ENCODE measurements around the gene HSPB9.

The HSPB9 gene

DNA sequence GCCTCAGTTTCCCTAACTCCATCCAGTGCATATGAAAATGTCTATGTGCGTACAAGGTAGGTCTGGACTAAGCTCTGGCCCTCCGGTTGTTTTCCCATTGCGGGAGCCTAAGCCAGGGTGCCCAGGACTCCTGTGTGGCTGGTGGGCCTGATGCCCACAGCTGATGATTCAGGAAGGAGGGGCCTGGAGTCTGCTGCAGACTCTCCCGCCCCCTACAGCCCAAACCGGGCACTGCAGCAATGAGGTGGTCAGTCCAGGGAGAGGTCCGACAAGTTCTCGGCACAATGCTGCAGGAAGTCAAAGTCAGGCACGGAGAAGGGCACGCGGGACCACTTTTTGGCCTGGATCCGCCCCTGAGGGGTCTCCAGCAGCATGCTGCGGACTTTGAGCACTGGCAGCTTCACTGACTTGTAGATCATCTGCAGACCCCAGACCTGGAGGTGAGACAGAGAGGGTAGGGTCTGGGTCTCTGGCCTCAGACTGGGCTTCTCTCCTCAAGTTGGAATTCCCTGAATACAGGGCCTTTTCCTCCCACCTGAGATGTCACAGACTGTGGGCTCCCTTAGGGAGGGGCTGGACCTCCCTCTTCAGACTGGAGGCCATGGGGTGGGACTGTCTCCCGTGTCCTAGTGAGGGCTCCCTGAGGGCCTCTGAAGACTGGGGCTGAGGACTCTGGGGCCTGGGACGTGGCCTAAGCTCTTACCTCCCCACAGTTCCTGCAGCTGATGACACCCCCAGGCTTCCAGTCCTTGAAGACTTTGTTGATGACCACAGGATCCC is 20.9 kb upstream of the HSPB9 start:
- DNase-seq = peak; percentile 80

DNA sequence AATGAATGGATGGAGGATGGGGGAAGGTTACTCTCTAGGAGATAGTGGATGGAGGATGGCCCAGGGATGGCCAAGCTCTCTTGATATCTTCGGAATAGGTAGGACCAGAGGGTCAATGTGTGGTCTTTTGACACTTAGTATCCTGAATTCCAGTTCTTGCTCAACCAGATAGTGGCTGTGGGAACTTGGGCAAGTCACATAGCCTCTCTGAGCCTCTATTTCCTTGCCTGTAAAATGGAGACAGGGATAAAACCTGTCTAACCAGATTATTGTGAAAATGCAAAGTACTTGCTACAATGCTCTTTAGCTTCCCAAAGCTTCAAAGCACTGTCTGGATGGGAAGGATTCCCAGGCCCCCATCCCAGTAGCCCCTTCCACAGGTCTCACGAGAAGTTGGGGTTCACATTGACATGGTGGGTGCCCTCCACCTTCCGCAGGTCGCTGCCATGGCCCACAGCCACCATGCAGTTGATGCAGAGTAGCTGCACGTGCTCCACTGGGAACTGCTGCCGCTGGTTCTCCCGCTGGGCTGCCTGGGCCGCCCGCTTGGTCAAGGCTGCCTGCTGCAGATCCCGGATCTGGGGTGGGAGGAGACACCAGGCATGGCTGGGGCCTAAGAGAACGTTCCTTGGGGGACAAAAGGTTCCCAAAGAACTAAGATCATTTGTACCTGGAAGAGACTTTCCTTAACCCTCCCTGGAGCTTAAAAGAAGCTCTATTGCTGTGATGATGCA is 19.2 kb upstream of the HSPB9 start:
- DNase-seq = no peak

DNA sequence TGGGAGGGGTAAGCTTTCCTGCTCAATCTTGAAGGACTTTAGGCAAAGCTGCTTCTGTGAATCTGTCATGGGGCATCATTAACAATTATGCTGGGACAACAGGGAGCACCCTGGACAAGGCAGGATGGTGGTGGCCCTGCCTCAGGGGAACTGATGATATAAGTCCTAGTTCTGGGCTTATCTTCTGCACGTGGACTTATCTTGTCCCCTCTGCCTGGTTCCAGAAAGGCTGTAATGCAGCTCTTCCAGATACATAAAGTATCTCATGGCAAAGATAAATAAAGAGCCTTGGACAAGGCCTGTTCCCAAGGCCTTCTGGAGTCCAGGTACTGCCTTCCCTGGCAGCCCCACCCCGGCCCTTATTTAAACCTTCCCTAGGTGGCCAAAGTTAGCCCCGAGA is 18.3 kb upstream of the HSPB9 start:
- no peak for DNase-seq

- DNase-seq = no peak
Observed at GRCh38 chr17:42106009-42106408, 16.6 kb upstream of the HSPB9 start.

DNA sequence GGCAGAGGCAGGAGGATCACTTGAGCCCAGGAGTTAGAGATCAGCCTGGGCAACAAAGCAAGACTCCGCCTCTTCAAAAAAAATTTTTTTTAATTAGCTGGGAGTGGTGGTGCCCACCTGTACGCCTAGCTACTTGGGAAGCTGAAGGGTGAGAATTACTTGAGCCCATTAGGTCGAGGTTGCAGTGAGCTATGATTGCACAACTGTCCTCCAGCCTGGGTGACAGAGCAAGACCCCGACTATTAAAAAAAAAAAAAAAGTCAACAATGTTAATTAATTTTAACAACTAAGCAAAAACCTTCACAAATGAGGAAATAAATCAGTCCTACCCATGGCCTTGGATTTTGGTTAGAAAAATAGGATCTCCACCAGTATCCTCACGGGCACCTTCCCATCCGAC is 15.5 kb upstream of the HSPB9 start:
- no peak for DNase-seq

DNA sequence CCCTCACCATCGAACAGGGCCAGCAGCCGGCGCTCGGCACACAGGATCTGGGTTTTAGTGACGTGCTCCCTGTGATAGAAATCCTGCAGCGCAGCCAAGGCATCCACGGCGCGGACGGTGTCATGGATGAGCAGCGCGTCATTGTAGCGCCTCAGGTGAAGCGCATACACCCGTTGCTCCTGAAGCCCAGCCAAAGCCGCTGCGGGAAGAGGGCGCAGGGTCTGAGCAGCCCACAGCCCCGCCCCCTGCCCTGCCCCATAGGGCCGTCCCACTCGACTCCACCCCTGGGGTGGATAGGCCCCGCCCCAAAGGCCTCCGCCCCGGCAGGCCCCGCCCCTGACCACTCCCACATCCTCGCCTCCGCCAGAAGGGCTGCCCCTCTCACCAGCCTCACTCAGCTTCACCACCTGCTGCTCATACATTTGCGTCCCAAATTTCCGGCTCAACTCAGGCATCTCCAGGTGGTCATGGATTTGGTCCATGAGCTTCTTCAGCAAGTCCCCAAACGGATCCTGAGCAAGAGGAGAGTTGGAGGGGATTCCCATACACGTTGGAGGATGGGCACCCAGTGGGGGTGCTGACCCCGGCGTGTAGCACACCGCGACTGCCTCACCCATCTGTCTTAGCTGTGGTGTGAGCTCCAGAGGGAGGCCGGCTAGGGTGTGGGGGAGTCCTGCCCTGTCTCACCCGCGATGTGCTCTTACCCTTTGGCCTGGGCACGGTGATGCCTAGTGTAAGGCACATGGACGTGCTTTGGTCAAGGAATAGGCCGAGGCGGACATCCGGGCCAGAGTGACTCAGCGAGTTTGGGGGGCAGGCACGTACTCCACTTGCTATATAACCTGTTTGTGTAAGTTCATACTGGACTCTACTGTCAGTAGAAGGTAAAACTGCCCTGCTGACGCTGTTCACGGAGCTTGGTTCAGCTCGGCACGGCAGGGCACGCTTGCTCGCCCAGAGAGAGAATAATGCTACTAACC is 14.7 kb upstream of the HSPB9 start:
- peak; percentile 93 for DNase-seq

DNA sequence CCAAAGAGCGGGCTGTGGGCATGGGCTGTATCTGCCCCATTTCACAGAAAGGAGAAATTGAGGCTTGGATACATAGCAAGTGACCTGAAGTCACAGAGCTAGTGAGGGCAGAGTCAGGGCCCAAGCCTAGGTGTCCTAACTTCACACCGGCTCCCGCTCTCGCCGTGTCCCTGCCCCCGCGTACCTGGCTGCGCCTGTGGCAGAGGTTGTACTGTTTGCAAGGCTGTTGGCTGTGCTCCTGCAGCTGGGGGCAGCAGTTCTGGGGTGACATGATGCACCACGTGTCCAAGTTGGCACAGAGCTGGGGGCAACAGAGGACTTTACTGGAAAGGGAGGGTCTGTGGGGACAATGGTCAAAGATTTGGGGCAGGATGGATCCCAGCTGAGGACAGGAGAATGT is 13.5 kb upstream of the HSPB9 start:
- no peak for DNase-seq

GRCh38 chr17:42110301-42111264 is 12.0 kb upstream of the HSPB9 start:
- DNase-seq = no peak

- no peak for DNase-seq
Observed at GRCh38 chr17:42111265-42111636, 11.4 kb upstream of the HSPB9 start.

- peak; percentile 45 for DNase-seq
Observed at GRCh38 chr17:42111871-42112551, 10.6 kb upstream of the HSPB9 start.

GRCh38 chr17:42112552-42113176 is 9.9 kb upstream of the HSPB9 start, which contains the start of gene DHX58:
Gene DHX58, minus strand, starts transcription at chr17:42112714. Its CDS starts 822 bp downstream, at chr17:42111892.
- peak; percentile 71 for DNase-seq

DNA sequence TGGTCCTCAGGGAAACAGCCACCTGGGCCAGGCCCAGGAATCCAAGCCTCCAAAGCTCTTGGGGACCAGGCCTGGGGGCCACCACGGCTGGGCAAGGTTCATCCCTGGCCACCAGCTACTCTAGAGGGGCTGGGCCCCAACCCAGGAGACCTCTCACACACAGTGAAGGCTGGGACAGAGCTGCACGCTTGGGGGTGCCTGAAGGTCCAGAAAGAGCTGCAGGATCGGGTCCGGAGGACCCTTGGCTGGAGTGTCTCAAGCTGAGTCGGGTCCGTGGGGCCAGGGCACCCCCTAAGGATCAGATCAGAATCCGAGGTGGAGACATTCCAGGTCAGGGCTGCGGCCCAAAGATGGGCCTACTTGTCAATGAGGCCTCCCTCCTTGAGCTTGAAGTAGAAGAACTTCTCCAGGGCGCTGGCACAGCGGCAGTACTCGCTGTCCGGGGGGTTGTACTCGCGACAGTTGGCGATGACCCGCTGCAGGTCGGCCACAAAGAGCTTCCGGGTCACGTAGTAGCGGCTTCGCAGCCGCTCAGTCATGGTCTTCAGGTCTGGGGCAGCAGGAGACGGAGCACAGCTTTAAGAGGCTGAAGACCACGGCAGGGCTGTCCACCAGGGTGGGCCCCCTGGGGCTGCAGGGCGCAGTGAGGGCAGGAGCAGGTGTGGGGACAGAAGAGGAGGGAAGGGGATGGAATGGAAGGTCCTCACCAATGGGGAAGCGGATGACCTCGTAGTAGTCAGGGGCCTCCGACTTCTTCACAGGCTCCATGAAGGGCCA is 9.1 kb upstream of the HSPB9 start:
- DNase-seq = no peak

- no peak for DNase-seq
Observed at GRCh38 chr17:42114118-42114517, 8.5 kb upstream of the HSPB9 start.

- DNase-seq = peak; percentile 75
Observed at GRCh38 chr17:42116705-42117396, 5.8 kb upstream of the HSPB9 start.

DNA sequence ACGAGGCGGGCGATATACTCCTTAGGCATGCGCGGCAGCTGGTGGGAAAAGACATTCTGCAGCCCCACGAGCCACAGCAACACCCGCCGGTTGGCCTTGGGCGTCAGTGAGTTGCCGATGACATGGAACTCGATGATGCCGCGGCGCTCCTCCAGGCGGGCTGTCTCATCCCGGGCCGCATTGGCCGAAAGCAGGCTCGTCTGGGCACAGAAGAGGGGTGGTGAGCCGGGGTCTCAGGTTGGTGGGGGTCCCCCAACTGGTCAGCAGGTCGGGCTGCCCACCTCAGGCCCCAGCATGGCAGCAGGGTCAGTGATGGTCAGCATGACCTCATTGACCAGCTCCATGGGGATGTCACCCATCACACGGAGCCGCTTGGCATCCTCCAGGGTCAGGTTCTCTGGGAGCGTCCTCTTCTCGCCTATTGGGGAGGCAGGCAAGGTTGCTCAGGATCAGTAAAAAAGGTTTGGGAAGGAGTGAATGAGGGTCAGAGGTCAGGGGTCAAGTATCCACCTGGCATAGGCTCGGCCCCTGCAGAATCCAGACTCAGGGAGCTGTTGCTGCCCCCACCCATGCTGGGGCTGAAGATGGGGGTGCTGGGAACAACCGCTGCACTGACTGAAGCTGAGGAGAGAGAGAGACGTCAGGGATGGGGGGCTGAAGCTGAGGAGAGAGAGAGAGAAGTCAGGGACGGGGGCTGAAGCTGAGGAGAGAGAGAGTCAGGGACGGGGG is 5.0 kb upstream of the HSPB9 start:
- no peak for DNase-seq

GRCh38 chr17:42118126-42118510 is 4.5 kb upstream of the HSPB9 start:
- DNase-seq = no peak

DNA sequence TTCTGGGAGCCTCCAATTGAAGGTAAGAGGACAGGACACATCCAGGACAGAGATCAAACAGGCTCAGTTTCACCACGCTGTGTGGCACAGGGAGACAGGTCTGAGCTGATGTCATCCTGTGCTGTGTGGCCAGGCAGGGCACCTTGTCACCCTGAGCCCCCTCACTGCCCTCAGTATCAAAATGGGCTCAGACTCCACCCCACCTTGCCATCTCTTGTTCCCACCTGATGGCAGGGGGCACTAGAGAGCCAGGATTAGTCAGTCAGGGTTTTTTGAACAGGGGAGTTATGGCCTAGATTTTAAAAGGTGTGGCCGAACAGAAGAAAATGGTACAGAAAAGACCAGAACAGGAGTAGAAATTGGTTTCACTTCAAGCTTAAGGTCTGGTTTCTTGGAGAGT is 4.1 kb upstream of the HSPB9 start:
- DNase-seq = no peak

DNA sequence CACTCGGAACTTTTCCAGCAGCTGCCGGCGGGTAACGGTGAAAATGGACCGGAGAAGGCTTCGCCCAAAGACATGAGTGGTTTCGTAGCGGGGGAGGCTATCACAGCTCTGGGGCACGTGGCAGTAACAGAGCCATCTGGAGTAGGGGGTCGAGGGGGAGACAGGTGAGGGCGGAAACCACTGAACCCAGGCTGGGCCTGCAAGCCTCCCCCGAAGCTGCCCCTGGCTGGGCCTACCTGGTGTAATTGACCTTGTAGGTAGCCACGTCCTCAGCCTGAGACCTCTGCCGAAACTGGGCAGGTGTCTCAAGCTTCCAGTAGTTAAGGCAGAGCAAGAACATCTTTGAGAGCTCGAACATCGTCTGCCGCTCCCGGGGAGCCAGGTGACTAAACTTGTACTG is 3.3 kb upstream of the HSPB9 start:
- DNase-seq = no peak
